ENCODE data around the gene ACSS1. TPM values are rescaled to one million over a fixed set of nuclear protein-coding genes. Genes with fewer than 3 reads are reported as not detected.

ACSS1 gene
- total and polyA plus RNA-seq, 2 experiments from 2014 or later, result 1.3 to 4.1 TPM

- no peak overlapping the region for H3K27ac Mint-ChIP-seq
- H3K27ac ChIP-seq (ENCODE audit: low read depth), result no peak overlapping the region
- peaks cover 11% of the 10 kb centered on the region for H3K27me3 Mint-ChIP-seq (ENCODE audit: insufficient read depth, low read depth, poor library complexity)
- no peak overlapping the region for H3K4me3 ChIP-seq
- H3K4me1 ChIP-seq (ENCODE audit: insufficient read depth), result no peaks in the 10 kb centered on the region; the same call in 1 of the 2 replicates
- H3K9me3 Mint-ChIP-seq, result no peaks in the 10 kb centered on the region
- DNase-seq (ENCODE audit: low spot score) (no peak), ATAC-seq (0 out of 3 replicates have a peak, but pooled peaks have one; percentile 11)
- no peaks in the 10 kb centered on the region for H3K36me3 ChIP-seq (ENCODE audit: insufficient read depth)
- no peaks in the 10 kb centered on the region for H4K20me1 ChIP-seq (replicated peaks; ENCODE audit: insufficient read depth)
- no peak overlapping the region for H3K4me2 ChIP-seq
- no peaks in the 10 kb centered on the region for H3K79me2 ChIP-seq (replicated peaks; ENCODE audit: insufficient read depth)
- peaks cover 23% of the 10 kb centered on the region for H3K4me1 Mint-ChIP-seq
- H3F3A ChIP-seq (replicated peaks; ENCODE audit: low read depth), result no peaks in the 10 kb centered on the region
- H3K36me3 Mint-ChIP-seq (ENCODE audit: low read depth), result no peaks in the 10 kb centered on the region
- TF ChIP-seq STAT1 (IDR thresholded peaks at IDR 0.05; ENCODE audit: unreplicated experiment), result no peak
- no peak for TF ChIP-seq ZNF331 (CRISPR knock-in tag; IDR thresholded peaks at IDR 0.05; ENCODE audit: low read depth)
- no peak for TF ChIP-seq REST (IDR thresholded peaks at IDR 0.05; ENCODE audit: unreplicated experiment)
- TF ChIP-seq EZH2 (IDR thresholded peaks at IDR 0.05; ENCODE audit: low read depth, unreplicated experiment), result no peak
- TF ChIP-seq CTCF (conservative IDR thresholded peaks at IDR 0.05; ENCODE audit: low read depth in 2 of 2), result no peak
- TF ChIP-seq CREB1 (CRISPR knock-in tag; IDR thresholded peaks at IDR 0.05; ENCODE audit: low read depth), result no peak
- TF ChIP-seq ZNF462 (CRISPR knock-in tag; IDR thresholded peaks at IDR 0.05), result no peak
- no peak for TF ChIP-seq EZH2phosphoT487 (IDR thresholded peaks at IDR 0.05; ENCODE audit: unreplicated experiment)
- no peak for TF ChIP-seq POLR2AphosphoS5 (IDR thresholded peaks at IDR 0.05; ENCODE audit: low read depth)
- no peak for TF ChIP-seq JUNB (IDR thresholded peaks at IDR 0.05; ENCODE audit: unreplicated experiment)
- no peak for TF ChIP-seq ETS1 (IDR thresholded peaks at IDR 0.05)
- no peak for TF ChIP-seq ZNF114 (CRISPR knock-in tag; IDR thresholded peaks at IDR 0.05)
- no peak for TF ChIP-seq NANOG (IDR thresholded peaks at IDR 0.05; ENCODE audit: borderline replicate concordance)
- H3K4me3 Mint-ChIP-seq, result no peak overlapping the region
- no peak overlapping the region for H2AFZ ChIP-seq
- 0 out of 2 replicates have a peak, but pooled peaks cover 6% of the 10 kb centered on the region for H3K9me2 ChIP-seq (ENCODE audit: insufficient read depth)
- no peaks in the 10 kb centered on the region for H3K27me3 ChIP-seq (ENCODE audit: insufficient read depth)
These were observed 41.5 kb downstream of the ACSS1 start for GRCh38 chr20:25016471-25016870.
